ENCODE results near the gene AKAP13.

DNA sequence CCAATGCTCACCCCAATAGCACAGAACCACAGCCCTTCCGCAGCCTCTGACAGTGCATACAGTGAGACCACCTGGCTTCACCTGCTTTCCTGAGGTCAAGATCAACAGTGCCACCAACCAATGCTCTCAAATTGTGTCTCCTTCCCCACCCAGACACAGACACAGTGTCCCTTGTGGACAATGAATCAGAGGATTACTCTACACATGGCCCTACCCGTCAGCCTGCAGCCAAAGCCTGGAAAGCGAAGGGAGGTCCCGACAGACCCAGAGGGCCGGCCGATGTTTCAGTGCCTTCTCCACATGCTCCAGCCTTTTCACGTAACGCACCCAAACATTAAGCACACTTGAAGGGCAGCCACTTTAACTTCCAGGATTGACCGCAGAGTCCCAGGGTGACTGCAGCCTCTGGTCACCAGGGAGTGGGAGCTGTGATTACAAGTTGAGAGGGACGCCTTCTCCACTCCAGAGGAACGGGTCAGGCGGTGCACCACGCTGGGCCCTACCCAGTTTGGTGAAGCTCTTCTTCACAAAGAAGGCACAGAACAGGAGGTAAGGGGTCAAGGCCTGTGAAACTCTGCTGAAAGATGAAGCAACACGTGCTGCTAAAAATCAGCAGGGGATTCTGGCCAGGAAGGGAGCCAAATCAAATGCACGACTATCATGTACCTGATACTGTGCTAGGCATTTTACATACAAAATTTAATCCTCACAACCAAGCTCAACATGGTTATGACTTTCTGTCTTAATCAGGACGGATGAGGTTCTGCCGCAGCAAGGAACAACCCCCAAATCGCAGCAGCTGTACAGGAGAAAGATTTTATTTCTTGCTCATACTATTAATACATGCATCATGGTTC lies 397.1 kb downstream of the AKAP13 start:
- TF ChIP-seq TAF1 (IDR thresholded peaks at IDR 0.05; ENCODE audit: borderline replicate concordance, low read depth, low read length) (no peak), CHD2 (IDR thresholded peaks at IDR 0.05; ENCODE audit: low read length, partially characterized antibody) (no peak), RFX5 (IDR thresholded peaks at IDR 0.05; ENCODE audit: low read length) (no peak)

Data from SK-N-SH (cell line).